HL-60 (cell line): ENCODE data around the gene NCOR2.

Source experiments
- GABPA ChIP-seq: IDR thresholded peaks from 2 replicates; pipeline ENCODE4 v1.6.1; 2012; ENCODE audit warnings: low read depth
- POLR2AphosphoS5 ChIP-seq: IDR thresholded peaks from 2 replicates; pipeline ENCODE4 v1.6.1; 2012; ENCODE audit warnings: low read depth
- SPI1 ChIP-seq: IDR thresholded peaks from 2 replicates; pipeline ENCODE4 v1.6.1; 2012; ENCODE audit warnings: low read depth, mild to moderate bottlenecking, borderline replicate concordance
- TF ChIP-seq, protein P1 (sequence below): IDR thresholded peaks from one replicate; pipeline ENCODE4 v1.5.1; 2011; ENCODE audit warnings: low read length, control low read depth, inconsistent platforms; ENCODE audit not compliant: insufficient read depth
- TF ChIP-seq, protein P2 (sequence below): IDR thresholded peaks from 2 replicates; pipeline ENCODE4 v1.6.1; 2012; ENCODE audit warnings: low read depth; ENCODE audit not compliant: insufficient replicate concordance

DNA sequence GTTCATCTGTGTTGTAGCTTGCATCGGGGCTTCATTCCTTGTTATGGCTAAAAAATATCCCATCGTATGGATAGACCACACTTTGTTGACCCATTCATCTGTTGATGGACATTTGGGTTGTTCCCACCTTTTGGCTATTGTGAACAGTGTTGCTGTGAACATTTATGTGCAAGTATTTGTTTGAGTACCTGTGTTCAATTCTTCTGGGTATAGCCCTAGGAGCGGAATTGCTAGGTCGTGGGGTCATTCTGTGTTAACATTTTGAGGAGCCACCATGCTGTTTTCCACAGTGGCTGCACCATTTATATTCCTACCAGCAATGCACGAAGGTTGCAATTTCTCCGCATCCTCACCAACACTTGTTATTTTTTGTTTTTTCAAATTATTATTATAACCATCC lies 23.0 kb upstream of the NCOR2 start:
- TF ChIP-seq, protein P1, sequence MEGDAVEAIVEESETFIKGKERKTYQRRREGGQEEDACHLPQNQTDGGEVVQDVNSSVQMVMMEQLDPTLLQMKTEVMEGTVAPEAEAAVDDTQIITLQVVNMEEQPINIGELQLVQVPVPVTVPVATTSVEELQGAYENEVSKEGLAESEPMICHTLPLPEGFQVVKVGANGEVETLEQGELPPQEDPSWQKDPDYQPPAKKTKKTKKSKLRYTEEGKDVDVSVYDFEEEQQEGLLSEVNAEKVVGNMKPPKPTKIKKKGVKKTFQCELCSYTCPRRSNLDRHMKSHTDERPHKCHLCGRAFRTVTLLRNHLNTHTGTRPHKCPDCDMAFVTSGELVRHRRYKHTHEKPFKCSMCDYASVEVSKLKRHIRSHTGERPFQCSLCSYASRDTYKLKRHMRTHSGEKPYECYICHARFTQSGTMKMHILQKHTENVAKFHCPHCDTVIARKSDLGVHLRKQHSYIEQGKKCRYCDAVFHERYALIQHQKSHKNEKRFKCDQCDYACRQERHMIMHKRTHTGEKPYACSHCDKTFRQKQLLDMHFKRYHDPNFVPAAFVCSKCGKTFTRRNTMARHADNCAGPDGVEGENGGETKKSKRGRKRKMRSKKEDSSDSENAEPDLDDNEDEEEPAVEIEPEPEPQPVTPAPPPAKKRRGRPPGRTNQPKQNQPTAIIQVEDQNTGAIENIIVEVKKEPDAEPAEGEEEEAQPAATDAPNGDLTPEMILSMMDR, result no peak
- TF ChIP-seq, protein P2, sequence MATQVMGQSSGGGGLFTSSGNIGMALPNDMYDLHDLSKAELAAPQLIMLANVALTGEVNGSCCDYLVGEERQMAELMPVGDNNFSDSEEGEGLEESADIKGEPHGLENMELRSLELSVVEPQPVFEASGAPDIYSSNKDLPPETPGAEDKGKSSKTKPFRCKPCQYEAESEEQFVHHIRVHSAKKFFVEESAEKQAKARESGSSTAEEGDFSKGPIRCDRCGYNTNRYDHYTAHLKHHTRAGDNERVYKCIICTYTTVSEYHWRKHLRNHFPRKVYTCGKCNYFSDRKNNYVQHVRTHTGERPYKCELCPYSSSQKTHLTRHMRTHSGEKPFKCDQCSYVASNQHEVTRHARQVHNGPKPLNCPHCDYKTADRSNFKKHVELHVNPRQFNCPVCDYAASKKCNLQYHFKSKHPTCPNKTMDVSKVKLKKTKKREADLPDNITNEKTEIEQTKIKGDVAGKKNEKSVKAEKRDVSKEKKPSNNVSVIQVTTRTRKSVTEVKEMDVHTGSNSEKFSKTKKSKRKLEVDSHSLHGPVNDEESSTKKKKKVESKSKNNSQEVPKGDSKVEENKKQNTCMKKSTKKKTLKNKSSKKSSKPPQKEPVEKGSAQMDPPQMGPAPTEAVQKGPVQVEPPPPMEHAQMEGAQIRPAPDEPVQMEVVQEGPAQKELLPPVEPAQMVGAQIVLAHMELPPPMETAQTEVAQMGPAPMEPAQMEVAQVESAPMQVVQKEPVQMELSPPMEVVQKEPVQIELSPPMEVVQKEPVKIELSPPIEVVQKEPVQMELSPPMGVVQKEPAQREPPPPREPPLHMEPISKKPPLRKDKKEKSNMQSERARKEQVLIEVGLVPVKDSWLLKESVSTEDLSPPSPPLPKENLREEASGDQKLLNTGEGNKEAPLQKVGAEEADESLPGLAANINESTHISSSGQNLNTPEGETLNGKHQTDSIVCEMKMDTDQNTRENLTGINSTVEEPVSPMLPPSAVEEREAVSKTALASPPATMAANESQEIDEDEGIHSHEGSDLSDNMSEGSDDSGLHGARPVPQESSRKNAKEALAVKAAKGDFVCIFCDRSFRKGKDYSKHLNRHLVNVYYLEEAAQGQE, result no peak
- TF ChIP-seq GABPA (no peak), POLR2AphosphoS5 (no peak), SPI1 (no peak)
